Putamen (tissue), 1 donor: ENCODE results near the gene OOSP1.
"Not testable (repeated sequence)": the region's sequence is repeated elsewhere in the genome, so short reads cannot be mapped to it uniquely, and the experiment has no call there.

ENCODE experiments used
- DNase-seq: peaks from one replicate; pipeline ENCODE4 v3.0.0-alpha.2; 2016; ENCODE audit warnings: low spot score

Gene OOSP1

GRCh38 chr11:59938132-59938531 lies at the start of gene OOSP1:
Gene OOSP1 (plus strand): TSS chr11:59938432. CDS start chr11:59938455, 23 bp downstream.
- DNase-seq: no peak

- no peak for DNase-seq
These were observed 46.5 kb upstream of the OOSP1 start for GRCh38 chr11:59891781-59892181.

- DNase-seq: no peak
These were observed 43.6 kb upstream of the OOSP1 start for GRCh38 chr11:59894616-59895015.

- DNase-seq: no peak
These were observed 40.2 kb upstream of the OOSP1 start for GRCh38 chr11:59898046-59898445.

- no peak for DNase-seq
These were observed 39.6 kb upstream of the OOSP1 start for GRCh38 chr11:59898650-59899049.

- no peak for DNase-seq
These were observed 38.7 kb upstream of the OOSP1 start for GRCh38 chr11:59899532-59899931.

- DNase-seq: no peak
These were observed 37.7 kb upstream of the OOSP1 start for GRCh38 chr11:59900366-59901126.

GRCh38 chr11:59901306-59901705 lies 36.9 kb upstream of the OOSP1 start:
- no peak for DNase-seq

- DNase-seq: not testable (repeated sequence)
These were observed 34.7 kb upstream of the OOSP1 start for GRCh38 chr11:59903569-59903968.

- DNase-seq: no peak
These were observed 19.8 kb upstream of the OOSP1 start for GRCh38 chr11:59918480-59918879.

- DNase-seq: no peak
These were observed 19.1 kb upstream of the OOSP1 start for GRCh38 chr11:59918987-59919589.

GRCh38 chr11:59923813-59924212 lies 14.4 kb upstream of the OOSP1 start:
- no peak for DNase-seq

- DNase-seq: no peak
These were observed 6.5 kb upstream of the OOSP1 start for GRCh38 chr11:59931688-59932087.

- DNase-seq: no peak
These were observed 486 bp downstream of the OOSP1 start for GRCh38 chr11:59938718-59939117.

GRCh38 chr11:59939482-59939881 lies 1.2 kb downstream of the OOSP1 start:
- no peak for DNase-seq

- DNase-seq: no peak
These were observed 2.9 kb downstream of the OOSP1 start for GRCh38 chr11:59941091-59941490.

GRCh38 chr11:59943997-59944714 lies 5.9 kb downstream of the OOSP1 start:
- DNase-seq: no peak

GRCh38 chr11:59944720-59945119 lies 6.5 kb downstream of the OOSP1 start:
- DNase-seq: no peak

GRCh38 chr11:59953463-59954218 lies 15.4 kb downstream of the OOSP1 start:
- DNase-seq: no peak

- DNase-seq: no peak
These were observed 16.1 kb downstream of the OOSP1 start for GRCh38 chr11:59954219-59954847.

GRCh38 chr11:59957094-59957493 lies 18.9 kb downstream of the OOSP1 start:
- no peak for DNase-seq
